Thoracic aorta (tissue), 2 donors: ENCODE results near the gene FBXL2. TPM values are rescaled to one million over a fixed set of nuclear protein-coding genes. Genes with fewer than 3 reads are reported as not detected.

Source experiments
- ATAC-seq: fragments of 150-250 bp; one replicate; pipeline ENCODE4 v1.8.0; 2017; ENCODE audit warnings: low read depth; ENCODE audit not compliant: insufficient number of reproducible peaks, low FRiP score
- DNase-seq: peaks from one replicate; pipeline ENCODE4 v3.0.0-alpha.2; 2020; ENCODE audit warnings: low spot score
- H3K27ac ChIP-seq, 2 donors: fragments of 200-600 bp; sonication (generic); 1 replicate in 1 of 2; 2 replicates in 1 of 2; pipeline ENCODE4 v1.5.1; 2016; ENCODE audit warnings: mild to moderate bottlenecking in 2 of 2, moderate library complexity in 2 of 2
- H3K27me3 ChIP-seq: fragments of 200-600 bp; sonication (generic); replicated peaks from 2 replicates; pipeline ENCODE4 v1.6.0; 2016; ENCODE audit warnings: mild to moderate bottlenecking; ENCODE audit not compliant: insufficient read depth
- H3K36me3 ChIP-seq: fragments of 200-600 bp; sonication (generic); one replicate; pipeline ENCODE4 v1.5.1; 2016
- H3K4me1 ChIP-seq, 2 donors: fragments of 200-600 bp; sonication (generic); 1 replicate in 1 of 2; 2 replicates in 1 of 2; pipeline versions ENCODE4 v1.5.1 to v1.6.0; 2016; ENCODE audit warnings: low read depth in 2 of 2, mild to moderate bottlenecking in 1 of 2; ENCODE audit not compliant: control insufficient read depth in 1 of 2
- H3K4me3 ChIP-seq: fragments of 200-600 bp; sonication (generic); 2 replicates; pipeline ENCODE4 v1.5.1; 2016; ENCODE audit warnings: mild to moderate bottlenecking
- H3K9me3 ChIP-seq: fragments of 200-600 bp; sonication (generic); 2 replicates; pipeline ENCODE4 v1.5.1; 2016
- CTCF ChIP-seq: fragments of 200-600 bp; sonication (generic); IDR thresholded peaks from one replicate; pipeline ENCODE4 v1.5.1; 2019; ENCODE audit warnings: antibody characterized with exemption
- total RNA-seq, 2 donors: library from RNA; depleted of rRNA; stranded (reverse); fragments of >200 nt; gene quantifications; one replicate each; pipeline versions ENCODE4 v1.1.0 to v1.2.3, GENCODE V29; 2016

Gene FBXL2
- total RNA-seq, 2 donors from 2014 or later = 21.7 to 24.6 TPM

GRCh38 chr3:33236005-33236404 is 41.2 kb upstream of the FBXL2 start:
- ATAC-seq (no peak), DNase-seq (no peak)
- TF ChIP-seq CTCF = no peak
- H3K9me3 ChIP-seq = no peaks in the 10 kb centered on the region
- H3K4me1 ChIP-seq = no peaks in the 10 kb centered on the region
- H3K4me3 ChIP-seq = no peak overlapping the region
- no peaks in the 10 kb centered on the region for H3K27me3 ChIP-seq
- H3K27ac ChIP-seq = no peak overlapping the region
- H3K36me3 ChIP-seq = no peaks in the 10 kb centered on the region

- ATAC-seq (no peak), DNase-seq (no peak)
- no peak for TF ChIP-seq CTCF
These were observed 39.8 kb upstream of the FBXL2 start for GRCh38 chr3:33237439-33237838.

GRCh38 chr3:33238923-33239322 is 38.3 kb upstream of the FBXL2 start:
- H3K4me3 ChIP-seq = no peak overlapping the region
- TF ChIP-seq CTCF = no peak
- H3K36me3 ChIP-seq = no peaks in the 10 kb centered on the region
- DNase-seq (no peak), ATAC-seq (no peak)
- no peaks in the 10 kb centered on the region for H3K27me3 ChIP-seq
- no peaks in the 10 kb centered on the region for H3K4me1 ChIP-seq
- H3K27ac ChIP-seq = no peak overlapping the region
- no peaks in the 10 kb centered on the region for H3K9me3 ChIP-seq

More at GRCh38 chr3:33237439-33237838, 39.8 kb upstream of the FBXL2 start:
- Histone ChIP-seq H3K4me3 (no peak overlapping the region), H3K36me3 (no peaks in the 10 kb centered on the region), H3K9me3 (no peaks in the 10 kb centered on the region), H3K27me3 (no peaks in the 10 kb centered on the region), H3K27ac (no peak overlapping the region), H3K4me1 (no peaks in the 10 kb centered on the region)

- Histone ChIP-seq H3K9me3 (no peaks in the 10 kb centered on the region), H3K36me3 (no peaks in the 10 kb centered on the region), H3K4me1 (no peaks in the 10 kb centered on the region), H3K27ac (no peak overlapping the region), H3K27me3 (no peaks in the 10 kb centered on the region), H3K4me3 (no peak overlapping the region)
- ATAC-seq (no peak), DNase-seq (no peak)
- no peak for TF ChIP-seq CTCF
These were observed 37.0 kb upstream of the FBXL2 start for GRCh38 chr3:33240261-33240660.

- Histone ChIP-seq H3K36me3 (no peaks in the 10 kb centered on the region), H3K4me1 (no peaks in the 10 kb centered on the region), H3K27ac (no peak overlapping the region), H3K4me3 (no peak overlapping the region), H3K27me3 (no peaks in the 10 kb centered on the region), H3K9me3 (no peaks in the 10 kb centered on the region)
- DNase-seq = no peak
- TF ChIP-seq CTCF = no peak
- ATAC-seq = no peak
These were observed 30.5 kb upstream of the FBXL2 start for GRCh38 chr3:33246786-33247185.
